Left lung (tissue), 10 donors: ENCODE measurements around the gene RAD9A. TPM values are rescaled to one million over a fixed set of nuclear protein-coding genes. Genes with fewer than 3 reads are reported as not detected.

ENCODE experiments used
- ATAC-seq: fragments of 200-7000 bp; cut with Tn5 transposase; one replicate; pipeline ENCODE4 v1.9.1; 2020; ENCODE audit warnings: moderate library complexity
- DNase-seq, 4 donors: peaks; one replicate each; pipeline ENCODE4 v3.0.0-alpha.2; 2013 to 2020
- H3K27ac ChIP-seq, 2 donors: fragments of 200-600 bp; sonication (generic) in 1 of 2; one replicate each; pipeline versions ENCODE4 v1.5.0 to v1.8.0; 2020 to 2021
- H3K27me3 ChIP-seq, 2 donors: fragments of 200-600 bp; sonication (generic) in 1 of 2; one replicate each; pipeline versions ENCODE4 v1.5.0 to v1.8.0; 2020 to 2021
- H3K36me3 ChIP-seq, 2 donors: fragments of 200-600 bp; sonication (generic) in 1 of 2; one replicate each; pipeline versions ENCODE4 v1.5.0 to v1.8.0; 2020 to 2021
- H3K4me1 ChIP-seq, 2 donors: fragments of 200-600 bp; one replicate each; pipeline ENCODE4 v1.8.0; 2021
- H3K4me3 ChIP-seq, 2 donors: fragments of 200-600 bp; sonication (generic) in 1 of 2; one replicate each; pipeline versions ENCODE4 v1.5.0 to v1.8.0; 2020 to 2021; ENCODE audit warnings: mild to moderate bottlenecking in 1 of 2
- H3K9me3 ChIP-seq, 2 donors: fragments of 200-600 bp; sonication (generic) in 1 of 2; one replicate each; pipeline versions ENCODE4 v1.5.0 to v1.8.0; 2020 to 2021
- CTCF ChIP-seq, 2 donors: fragments of 200-600 bp; sonication (generic) in 1 of 2; IDR thresholded peaks; one replicate each; pipeline versions ENCODE4 v1.5.0 to v1.8.0; 2021; ENCODE audit warnings: antibody characterized with exemption in 2 of 2
- intact Hi-C, 2 donors: fragments of 100-400 bp; cut with DNase I; formaldehyde crosslinking; loops; one replicate each; pipeline versions ENCODE4 v1.11.2 to v1.14.2; 2022
- polyA plus RNA-seq, 6 donors: library from polyadenylated mRNA; unstranded; fragments of 120-200 nt; gene quantifications; one replicate each; pipeline ENCODE4 v1.2.1, GENCODE V29; 2013; ENCODE audit not compliant: insufficient read length in 6 of 6
- total RNA-seq, 2 donors: library from RNA; stranded (reverse); fragmentation: NEBNext Ultra II Directional; extraction: Animal tissue kit (Norgen Biotek cat#: 25700); gene quantifications; one replicate each; pipeline ENCODE4 v1.2.1, GENCODE V29; 2021
- donor health status: DM: no; HTN: yes; CAD: no.
- donor health status: DM: no; HTN: no; CAD: no.

Gene RAD9A
- total and polyA plus RNA-seq, 8 donors: 18.4 to 31.3 (median 23.7) TPM

GRCh38 chr11:67429038-67429668, 37.4 kb downstream of the RAD9A start:
- ATAC-seq: no peak
- no peaks in the 10 kb centered on the region for H3K9me3 ChIP-seq
- DNase-seq: no peak
- intact Hi-C loops: no loop called here
- H3K27ac ChIP-seq: peak overlapping the region in 1 of 2 donors; percentile 80
- TF ChIP-seq CTCF (IDR thresholded peaks at IDR 0.05): no peak
- peaks cover 12 to 19% of the 10 kb centered on the region in 2 donors for H3K4me1 ChIP-seq
- H3K36me3 ChIP-seq: peaks cover 0 to 48% of the 10 kb centered on the region in 2 donors
- H3K4me3 ChIP-seq: peak overlapping the region; percentile 71 to 90
- H3K27me3 ChIP-seq: no peaks in the 10 kb centered on the region

DNA sequence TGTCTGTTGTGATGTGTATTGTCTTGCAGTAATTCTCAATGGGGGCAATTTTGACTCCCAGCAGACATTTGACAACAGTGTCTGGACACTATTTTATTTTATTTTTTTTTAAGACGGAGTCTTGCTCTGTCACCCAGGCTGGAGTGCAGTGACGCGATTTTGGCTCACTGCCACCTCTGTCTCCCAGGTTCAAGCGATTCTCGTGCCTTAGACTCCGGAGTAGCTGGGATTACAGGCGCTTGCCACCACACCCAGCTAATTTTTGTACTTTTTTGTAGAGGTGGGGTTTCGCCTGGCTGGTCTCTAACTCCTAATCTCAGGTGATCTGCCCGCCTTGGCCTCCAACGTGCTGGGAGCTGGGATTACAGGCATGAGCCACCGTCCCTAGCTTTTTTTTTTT, 37.9 kb downstream of the RAD9A start:
- Histone ChIP-seq H3K9me3 (no peaks in the 10 kb centered on the region), H3K4me1 (peaks cover 12 to 21% of the 10 kb centered on the region in 2 donors), H3K4me3 (peak overlapping the region in 1 of 2 donors; percentile 71), H3K36me3 (peaks cover 0 to 53% of the 10 kb centered on the region in 2 donors), H3K27ac (no peak overlapping the region), H3K27me3 (no peaks in the 10 kb centered on the region)
- DNase-seq (no peak), ATAC-seq (no peak)
- no peak for TF ChIP-seq CTCF (IDR thresholded peaks at IDR 0.05)
- intact Hi-C loops: no loop called here

GRCh38 chr11:67431346-67432249, 39.8 kb downstream of the RAD9A start:
- Histone ChIP-seq H3K36me3 (peaks cover 0 to 71% of the 10 kb centered on the region in 2 donors), H3K4me3 (no peak overlapping the region), H3K27me3 (no peaks in the 10 kb centered on the region), H3K4me1 (peaks cover 12 to 37% of the 10 kb centered on the region in 2 donors), H3K27ac (no peak overlapping the region), H3K9me3 (no peaks in the 10 kb centered on the region)
- intact Hi-C loops: no loop called here
- TF ChIP-seq CTCF (IDR thresholded peaks at IDR 0.05): no peak
- DNase-seq: no peak
- no peak for ATAC-seq

GRCh38 chr11:67432655-67433349, 41.0 kb downstream of the RAD9A start:
- DNase-seq (peak in 1 of 4 donors; percentile 76), ATAC-seq (no peak)
- H3K27ac ChIP-seq: no peak overlapping the region
- no peak for TF ChIP-seq CTCF (IDR thresholded peaks at IDR 0.05)
- no peaks in the 10 kb centered on the region for H3K27me3 ChIP-seq
- peaks cover 7 to 40% of the 10 kb centered on the region in 2 donors for H3K4me1 ChIP-seq
- peaks cover 0 to 79% of the 10 kb centered on the region in 2 donors for H3K36me3 ChIP-seq
- intact Hi-C loops: no loop called here
- H3K9me3 ChIP-seq: no peaks in the 10 kb centered on the region
- H3K4me3 ChIP-seq: no peak overlapping the region
